Measurements from ENCODE around the gene ANKDD1A.

ANKDD1A gene

GRCh38 chr15:64921711-64922110 is 10.0 kb downstream of the ANKDD1A start:
- Histone ChIP-seq H3K36me3 (ENCODE audit: control insufficient read depth, insufficient read depth, low read length) (no peaks in the 10 kb centered on the region), H2BK120ac (ENCODE audit: low read depth, low read length) (no peak overlapping the region), H2AK5ac (ENCODE audit: low read length) (no peak overlapping the region), H3K79me2 (ENCODE audit: control insufficient read depth, insufficient read depth, low read length) (no peaks in the 10 kb centered on the region), H3K27me3 (ENCODE audit: insufficient read depth, low read length, poor library complexity) (no peaks in the 10 kb centered on the region), H3K4me3 (ENCODE audit: low read length) (no peak overlapping the region), H3K56ac (ENCODE audit: low read length) (peak overlapping the region; percentile 3), H4K5ac (ENCODE audit: low read length) (no peak overlapping the region), H3K9ac (ENCODE audit: low read length) (no peak overlapping the region), H3K4ac (ENCODE audit: low read depth, low read length) (no peak overlapping the region), H2BK5ac (ENCODE audit: low read length) (no peak overlapping the region), H2BK15ac (replicated peaks; ENCODE audit: low read depth) (no peak overlapping the region), H3K18ac (ENCODE audit: low read length) (no peak overlapping the region), H3K4me1 (ENCODE audit: control insufficient read depth, low read depth, low read length) (no peaks in the 10 kb centered on the region), H3K79me1 (ENCODE audit: low read length) (no peaks in the 10 kb centered on the region), H4K8ac (ENCODE audit: low read depth, low read length) (no peak overlapping the region), H3K23ac (ENCODE audit: low read length) (no peak overlapping the region), H3K4me2 (ENCODE audit: low read length) (no peak overlapping the region), H3K27ac (ENCODE audit: low read depth, low read length) (no peak overlapping the region)
- DNase-seq, result peak; percentile 32
- no CpG with 5 or more reads among the region's 6 CpGs for WGBS (ENCODE audit: extremely low coverage, insufficient coverage, low lambda C conversion rate)

GRCh38 chr15:64923546-64923945 is 11.8 kb downstream of the ANKDD1A start:
- Histone ChIP-seq H2AK5ac (ENCODE audit: low read length) (no peak overlapping the region), H4K8ac (ENCODE audit: low read depth, low read length) (no peak overlapping the region), H3K4me1 (ENCODE audit: control insufficient read depth, low read depth, low read length) (no peaks in the 10 kb centered on the region), H3K4me3 (ENCODE audit: low read length) (no peak overlapping the region), H3K4ac (ENCODE audit: low read depth, low read length) (no peak overlapping the region), H2BK5ac (ENCODE audit: low read length) (no peak overlapping the region), H3K4me2 (ENCODE audit: low read length) (no peak overlapping the region), H3K18ac (ENCODE audit: low read length) (no peak overlapping the region), H3K27ac (ENCODE audit: low read depth, low read length) (no peak overlapping the region), H3K36me3 (ENCODE audit: control insufficient read depth, insufficient read depth, low read length) (no peaks in the 10 kb centered on the region), H2BK120ac (ENCODE audit: low read depth, low read length) (no peak overlapping the region), H3K23ac (ENCODE audit: low read length) (no peak overlapping the region), H2BK15ac (replicated peaks; ENCODE audit: low read depth) (no peak overlapping the region), H3K79me1 (ENCODE audit: low read length) (no peaks in the 10 kb centered on the region), H3K27me3 (ENCODE audit: insufficient read depth, low read length, poor library complexity) (no peaks in the 10 kb centered on the region), H3K79me2 (ENCODE audit: control insufficient read depth, insufficient read depth, low read length) (no peaks in the 10 kb centered on the region), H3K9ac (ENCODE audit: low read length) (no peak overlapping the region), H4K5ac (ENCODE audit: low read length) (no peak overlapping the region), H3K56ac (ENCODE audit: low read length) (no peak overlapping the region)
- DNase-seq, result no peak
- WGBS (ENCODE audit: extremely low coverage, insufficient coverage, low lambda C conversion rate), result no CpG with 5 or more reads among the region's 2 CpGs

GRCh38 chr15:64925335-64926330 is 13.9 kb downstream of the ANKDD1A start:
- Histone ChIP-seq H3K27ac (ENCODE audit: low read depth, low read length) (no peak overlapping the region), H3K4me3 (ENCODE audit: low read length) (no peak overlapping the region), H3K4me1 (ENCODE audit: control insufficient read depth, low read depth, low read length) (no peaks in the 10 kb centered on the region), H3K18ac (ENCODE audit: low read length) (no peak overlapping the region), H4K5ac (ENCODE audit: low read length) (no peak overlapping the region), H2BK15ac (replicated peaks; ENCODE audit: low read depth) (no peak overlapping the region), H3K79me2 (ENCODE audit: control insufficient read depth, insufficient read depth, low read length) (no peaks in the 10 kb centered on the region), H3K56ac (ENCODE audit: low read length) (no peak overlapping the region), H2BK5ac (ENCODE audit: low read length) (no peak overlapping the region), H2BK120ac (ENCODE audit: low read depth, low read length) (no peak overlapping the region), H3K23ac (ENCODE audit: low read length) (no peak overlapping the region), H2AK5ac (ENCODE audit: low read length) (no peak overlapping the region), H3K36me3 (ENCODE audit: control insufficient read depth, insufficient read depth, low read length) (no peaks in the 10 kb centered on the region), H3K27me3 (ENCODE audit: insufficient read depth, low read length, poor library complexity) (no peaks in the 10 kb centered on the region), H3K4ac (ENCODE audit: low read depth, low read length) (no peak overlapping the region), H3K9ac (ENCODE audit: low read length) (no peak overlapping the region), H4K8ac (ENCODE audit: low read depth, low read length) (no peak overlapping the region), H3K4me2 (ENCODE audit: low read length) (no peak overlapping the region), H3K79me1 (ENCODE audit: low read length) (no peaks in the 10 kb centered on the region)
- DNase-seq, result no peak
- WGBS (ENCODE audit: extremely low coverage, insufficient coverage, low lambda C conversion rate), result no CpG with 5 or more reads among the region's 13 CpGs

DNA sequence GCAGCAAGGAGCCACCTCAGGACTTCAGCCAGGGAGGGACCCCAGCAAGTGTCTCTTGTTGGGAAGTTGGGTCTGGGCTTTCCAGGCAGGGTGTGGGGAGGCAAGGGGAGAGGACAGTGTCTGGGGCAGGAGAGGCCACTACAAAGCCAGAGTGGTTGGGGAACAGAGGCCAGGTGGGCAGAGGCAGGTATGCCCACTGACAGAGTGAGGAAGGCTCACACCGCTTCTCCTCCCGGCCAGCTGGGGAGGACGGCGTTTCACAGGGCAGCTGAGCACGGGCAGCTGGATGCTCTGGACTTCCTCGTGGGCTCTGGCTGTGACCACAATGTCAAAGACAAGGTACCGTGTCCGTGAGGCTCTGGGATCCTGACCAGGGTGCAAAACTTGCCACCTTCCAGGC is 15.0 kb downstream of the ANKDD1A start:
- H3K27me3 ChIP-seq (ENCODE audit: insufficient read depth, low read length, poor library complexity), result no peaks in the 10 kb centered on the region
- H3K79me1 ChIP-seq (ENCODE audit: low read length), result no peaks in the 10 kb centered on the region
- H3K79me2 ChIP-seq (ENCODE audit: control insufficient read depth, insufficient read depth, low read length), result no peaks in the 10 kb centered on the region
- no peak overlapping the region for H2AK5ac ChIP-seq (ENCODE audit: low read length)
- H2BK5ac ChIP-seq (ENCODE audit: low read length), result no peak overlapping the region
- H4K8ac ChIP-seq (ENCODE audit: low read depth, low read length), result no peak overlapping the region
- H4K5ac ChIP-seq (ENCODE audit: low read length), result no peak overlapping the region
- no peak for DNase-seq
- H3K23ac ChIP-seq (ENCODE audit: low read length), result no peak overlapping the region
- no peak overlapping the region for H3K4ac ChIP-seq (ENCODE audit: low read depth, low read length)
- no peak overlapping the region for H3K18ac ChIP-seq (ENCODE audit: low read length)
- H3K36me3 ChIP-seq (ENCODE audit: control insufficient read depth, insufficient read depth, low read length), result no peaks in the 10 kb centered on the region
- no peak overlapping the region for H3K4me2 ChIP-seq (ENCODE audit: low read length)
- WGBS (ENCODE audit: extremely low coverage, insufficient coverage, low lambda C conversion rate), result no CpG with 5 or more reads among the region's 8 CpGs
- H3K4me3 ChIP-seq (ENCODE audit: low read length), result no peak overlapping the region
- H3K4me1 ChIP-seq (ENCODE audit: control insufficient read depth, low read depth, low read length), result no peaks in the 10 kb centered on the region
- no peak overlapping the region for H3K27ac ChIP-seq (ENCODE audit: low read depth, low read length)
- no peak overlapping the region for H2BK120ac ChIP-seq (ENCODE audit: low read depth, low read length)
- H2BK15ac ChIP-seq (replicated peaks; ENCODE audit: low read depth), result no peak overlapping the region
- no peak overlapping the region for H3K9ac ChIP-seq (ENCODE audit: low read length)
- H3K56ac ChIP-seq (ENCODE audit: low read length), result no peak overlapping the region

DNA sequence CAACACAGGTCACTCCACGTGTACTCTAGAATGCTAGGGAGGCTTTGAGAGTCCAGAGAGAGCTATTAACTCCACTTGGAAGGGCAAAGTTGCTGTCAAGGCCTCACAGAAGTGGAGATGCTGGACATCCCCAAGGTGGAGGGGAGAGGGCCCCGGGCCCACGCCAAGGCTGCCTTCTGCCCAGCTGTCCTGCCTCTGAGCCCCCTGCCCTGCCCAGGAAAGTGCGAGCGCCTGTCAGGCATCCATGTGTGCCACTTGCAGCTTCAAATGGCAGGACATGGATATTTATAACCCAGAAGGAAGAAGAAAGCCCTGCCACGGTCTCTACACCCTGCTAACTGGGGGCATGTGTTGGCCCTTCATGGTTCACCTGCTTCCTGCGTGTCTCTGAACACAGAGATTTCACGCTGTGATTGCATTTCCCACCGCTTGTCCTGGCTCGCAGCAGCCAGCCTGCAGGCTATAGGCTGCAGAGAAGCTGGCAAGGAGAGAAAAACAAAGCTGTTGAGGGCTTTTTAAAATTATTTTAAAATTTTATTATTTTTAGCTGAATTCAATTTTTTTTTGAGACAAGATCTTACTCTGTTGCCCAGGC is 17.0 kb downstream of the ANKDD1A start:
- H3K4ac ChIP-seq (ENCODE audit: low read depth, low read length), result no peak overlapping the region
- H4K5ac ChIP-seq (ENCODE audit: low read length), result no peak overlapping the region
- WGBS (ENCODE audit: extremely low coverage, insufficient coverage, low lambda C conversion rate), result no CpG with 5 or more reads among the region's 10 CpGs
- no peak overlapping the region for H3K4me3 ChIP-seq (ENCODE audit: low read length)
- no peak overlapping the region for H3K9ac ChIP-seq (ENCODE audit: low read length)
- H3K36me3 ChIP-seq (ENCODE audit: control insufficient read depth, insufficient read depth, low read length), result no peaks in the 10 kb centered on the region
- H3K27me3 ChIP-seq (ENCODE audit: insufficient read depth, low read length, poor library complexity), result no peaks in the 10 kb centered on the region
- no peak overlapping the region for H3K27ac ChIP-seq (ENCODE audit: low read depth, low read length)
- H2BK5ac ChIP-seq (ENCODE audit: low read length), result no peak overlapping the region
- H3K79me1 ChIP-seq (ENCODE audit: low read length), result no peaks in the 10 kb centered on the region
- no peak overlapping the region for H4K8ac ChIP-seq (ENCODE audit: low read depth, low read length)
- no peak overlapping the region for H3K23ac ChIP-seq (ENCODE audit: low read length)
- H3K18ac ChIP-seq (ENCODE audit: low read length), result no peak overlapping the region
- H2AK5ac ChIP-seq (ENCODE audit: low read length), result no peak overlapping the region
- H2BK15ac ChIP-seq (replicated peaks; ENCODE audit: low read depth), result no peak overlapping the region
- DNase-seq, result no peak
- no peaks in the 10 kb centered on the region for H3K4me1 ChIP-seq (ENCODE audit: control insufficient read depth, low read depth, low read length)
- H3K56ac ChIP-seq (ENCODE audit: low read length), result no peak overlapping the region
- H2BK120ac ChIP-seq (ENCODE audit: low read depth, low read length), result no peak overlapping the region
- no peaks in the 10 kb centered on the region for H3K79me2 ChIP-seq (ENCODE audit: control insufficient read depth, insufficient read depth, low read length)
- H3K4me2 ChIP-seq (ENCODE audit: low read length), result no peak overlapping the region
